Measurements from ENCODE around the gene AADACL3.
"Not testable (repeated sequence)": the region's sequence is repeated elsewhere in the genome, so short reads cannot be mapped to it uniquely, and the experiment has no call there.

Gene AADACL3, protein sequence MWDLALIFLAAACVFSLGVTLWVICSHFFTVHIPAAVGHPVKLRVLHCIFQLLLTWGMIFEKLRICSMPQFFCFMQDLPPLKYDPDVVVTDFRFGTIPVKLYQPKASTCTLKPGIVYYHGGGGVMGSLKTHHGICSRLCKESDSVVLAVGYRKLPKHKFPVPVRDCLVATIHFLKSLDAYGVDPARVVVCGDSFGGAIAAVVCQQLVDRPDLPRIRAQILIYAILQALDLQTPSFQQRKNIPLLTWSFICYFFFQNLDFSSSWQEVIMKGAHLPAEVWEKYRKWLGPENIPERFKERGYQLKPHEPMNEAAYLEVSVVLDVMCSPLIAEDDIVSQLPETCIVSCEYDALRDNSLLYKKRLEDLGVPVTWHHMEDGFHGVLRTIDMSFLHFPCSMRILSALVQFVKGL

GRCh38 chr1:12715896-12716437 lies at the start of gene AADACL3:
TSS of gene AADACL3 (plus strand) at chr1:12716110. CDS start at chr1:12716177, 67 bp downstream.
- DNase-seq, result no peak

GRCh38 chr1:12666141-12666735 lies 49.7 kb upstream of the AADACL3 start:
- no peak for DNase-seq

GRCh38 chr1:12669529-12670068 lies 46.3 kb upstream of the AADACL3 start:
- DNase-seq, result no peak

DNA sequence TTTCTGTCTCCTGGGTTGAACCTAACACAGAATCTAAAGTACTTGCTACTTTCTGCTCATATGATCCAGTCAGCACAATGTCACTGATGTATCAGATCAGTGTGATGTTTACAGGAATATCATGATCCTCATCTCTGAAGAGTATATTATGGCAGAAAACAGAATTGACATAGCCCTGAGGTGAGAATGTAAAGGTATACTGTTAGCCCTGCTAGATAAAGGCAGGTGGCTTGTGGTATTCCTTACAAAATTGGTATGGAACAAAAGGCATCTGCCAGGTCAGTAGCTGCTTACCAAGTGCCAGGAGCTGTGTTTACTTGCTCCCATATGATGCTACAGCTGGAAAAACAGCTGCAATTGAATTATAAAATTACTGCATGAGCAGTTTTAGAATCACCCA lies 41.6 kb upstream of the AADACL3 start:
- no peak for DNase-seq

- DNase-seq, result not testable (repeated sequence)
Measured at GRCh38 chr1:12676122-12676521, 39.8 kb upstream of the AADACL3 start.

DNA sequence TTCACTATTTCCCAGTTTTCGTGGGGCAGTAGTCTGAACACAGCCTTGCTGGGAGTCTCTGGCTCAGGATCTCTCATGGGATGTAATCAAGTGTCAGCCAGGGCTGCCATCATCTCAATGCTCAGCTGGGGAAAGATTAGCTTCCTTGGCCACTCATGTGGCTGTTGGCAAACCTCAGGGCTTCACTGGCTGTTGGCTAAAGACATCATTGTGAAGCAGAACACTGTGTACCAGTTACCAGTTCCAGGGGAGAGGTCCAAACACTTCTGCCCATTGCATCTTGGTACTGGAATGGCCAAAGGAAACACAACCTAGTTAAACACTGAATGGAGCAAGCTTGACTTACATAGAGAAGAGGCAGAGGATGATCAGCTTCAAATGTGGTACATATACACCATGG lies 38.3 kb upstream of the AADACL3 start:
- no peak for DNase-seq

DNA sequence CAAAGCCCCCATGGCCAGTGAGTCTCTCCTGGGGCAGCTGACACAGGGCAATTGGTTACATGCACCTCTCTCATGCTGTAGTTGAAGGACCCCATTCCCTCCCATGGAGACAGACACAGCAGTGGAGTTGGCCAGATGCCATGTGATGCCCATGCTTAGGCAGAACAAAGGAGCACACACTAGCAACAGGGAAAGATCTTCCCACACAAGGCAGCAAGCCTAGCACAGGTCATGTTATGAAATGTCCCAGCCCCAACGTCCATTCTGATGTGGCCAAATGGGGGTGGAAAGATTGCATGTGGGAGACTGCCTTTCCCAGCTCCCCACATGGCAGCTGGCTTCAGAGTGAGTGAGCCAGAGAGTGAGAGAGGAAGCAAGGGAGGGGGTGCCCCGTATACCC lies 37.6 kb upstream of the AADACL3 start:
- no peak for DNase-seq

DNA sequence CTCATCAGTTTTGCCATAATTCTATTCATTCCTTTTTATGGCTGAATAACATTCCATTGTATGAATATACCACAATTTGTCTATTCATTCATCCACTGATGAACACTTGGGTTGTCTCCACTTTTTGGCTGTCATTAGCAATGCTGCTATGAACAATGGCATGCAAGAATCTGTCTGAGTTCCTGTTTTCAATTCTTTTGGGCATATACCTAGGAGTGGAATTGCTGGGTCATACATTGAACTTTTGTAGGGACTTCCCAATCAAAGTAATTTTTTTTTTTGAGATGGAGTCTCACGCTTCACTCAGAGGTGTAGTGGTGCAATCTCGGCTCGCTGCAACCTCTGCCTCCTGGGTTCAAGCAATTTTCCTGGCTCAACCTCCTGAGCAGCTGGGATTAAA lies 37.1 kb upstream of the AADACL3 start:
- DNase-seq, result no peak

GRCh38 chr1:12690156-12690555 lies 25.8 kb upstream of the AADACL3 start:
- no peak for DNase-seq

DNA sequence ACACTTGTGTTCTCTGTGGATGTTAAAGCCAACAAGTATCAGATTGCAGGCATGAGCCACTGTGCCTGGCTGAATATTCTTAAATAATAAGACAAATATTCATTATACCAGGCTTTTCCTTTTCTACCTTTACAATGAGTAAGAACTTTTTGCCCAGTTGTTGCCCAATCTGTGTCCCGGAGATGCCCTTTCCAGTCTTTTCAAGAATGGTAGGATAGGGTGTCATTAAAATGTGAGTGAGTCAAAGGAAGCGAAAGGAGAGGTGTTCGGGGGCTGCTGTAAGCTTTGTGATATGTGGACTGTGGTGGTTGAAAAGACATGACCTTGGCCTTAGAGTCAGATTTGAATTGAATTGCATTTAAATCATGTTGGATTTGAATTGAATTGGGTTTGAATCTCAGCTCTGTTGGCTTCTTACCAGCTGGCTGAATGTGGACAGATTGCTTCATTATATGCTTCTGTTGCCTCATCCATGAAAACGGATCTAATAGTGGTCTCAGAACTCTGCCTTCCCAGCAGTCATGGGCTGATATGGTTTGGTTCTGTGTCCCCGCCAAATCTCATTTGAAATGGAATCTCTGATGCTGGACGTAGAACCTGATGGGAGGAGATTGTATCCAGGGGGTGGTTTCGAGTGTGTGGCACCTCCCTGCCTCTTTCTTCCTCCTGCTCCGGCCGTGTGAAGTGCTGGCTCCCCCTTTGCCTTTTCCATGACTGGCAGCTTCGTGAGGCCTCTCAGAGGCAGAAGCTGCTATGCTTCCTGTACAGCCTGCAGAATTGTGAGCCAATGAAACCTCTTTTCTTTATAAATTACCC lies 22.7 kb upstream of the AADACL3 start:
- no peak for DNase-seq

GRCh38 chr1:12696658-12697057 lies 19.3 kb upstream of the AADACL3 start:
- DNase-seq, result no peak

DNA sequence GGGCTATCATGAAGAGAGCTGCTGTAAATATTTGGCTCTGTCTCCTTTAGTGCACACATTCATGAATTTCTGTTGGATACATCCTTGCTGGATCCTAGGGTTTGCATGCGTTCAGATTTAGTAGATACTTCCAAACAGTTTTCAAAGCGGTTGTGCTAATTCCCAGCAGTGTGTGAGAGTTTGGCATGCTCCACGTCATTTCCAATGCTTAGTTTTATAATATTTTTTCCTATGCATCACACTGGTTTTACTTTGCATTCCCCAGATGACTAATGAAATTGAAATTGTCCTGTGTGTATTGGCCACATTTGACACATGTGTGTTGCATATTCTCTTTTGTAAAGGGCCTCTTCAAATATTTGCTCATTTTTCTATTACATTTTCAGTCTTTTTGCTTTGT lies 18.5 kb upstream of the AADACL3 start:
- DNase-seq, result no peak

- DNase-seq, result no peak
Measured at GRCh38 chr1:12703821-12704451, 12.0 kb upstream of the AADACL3 start.

- DNase-seq, result no peak
Measured at GRCh38 chr1:12706061-12706460, 9.8 kb upstream of the AADACL3 start.

DNA sequence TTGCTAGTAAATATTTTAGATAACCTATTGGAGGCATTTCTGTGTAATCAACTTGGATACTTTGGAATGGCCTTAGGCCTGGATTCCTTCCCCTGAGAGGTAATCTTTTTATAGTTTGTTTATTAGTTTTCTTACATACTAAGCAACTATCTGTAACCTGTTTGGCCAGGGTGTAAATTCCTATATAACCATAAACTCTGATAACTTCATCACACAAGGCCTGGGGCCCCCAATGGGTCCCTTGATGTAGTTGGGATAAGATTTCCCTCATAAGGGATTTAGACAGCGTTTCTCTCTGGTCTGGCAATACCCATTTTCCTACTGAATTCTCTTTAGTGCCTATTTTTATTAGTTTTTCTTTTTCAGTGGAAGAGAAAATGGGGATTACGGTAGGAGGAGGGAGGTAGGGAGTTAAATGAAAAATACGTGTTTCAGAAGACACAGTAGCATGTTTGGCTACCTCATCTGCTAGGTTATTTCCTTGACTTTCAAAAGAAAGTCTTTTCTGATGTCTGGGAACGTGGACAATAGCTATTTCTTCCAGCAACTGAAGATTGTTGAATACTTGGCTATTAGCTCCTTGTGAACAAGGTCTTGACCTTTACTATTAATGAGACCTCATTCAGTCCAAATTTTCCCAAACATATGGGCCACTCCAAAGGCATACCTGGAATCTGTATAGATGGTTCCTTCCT lies 7.4 kb upstream of the AADACL3 start:
- DNase-seq, result no peak

DNA sequence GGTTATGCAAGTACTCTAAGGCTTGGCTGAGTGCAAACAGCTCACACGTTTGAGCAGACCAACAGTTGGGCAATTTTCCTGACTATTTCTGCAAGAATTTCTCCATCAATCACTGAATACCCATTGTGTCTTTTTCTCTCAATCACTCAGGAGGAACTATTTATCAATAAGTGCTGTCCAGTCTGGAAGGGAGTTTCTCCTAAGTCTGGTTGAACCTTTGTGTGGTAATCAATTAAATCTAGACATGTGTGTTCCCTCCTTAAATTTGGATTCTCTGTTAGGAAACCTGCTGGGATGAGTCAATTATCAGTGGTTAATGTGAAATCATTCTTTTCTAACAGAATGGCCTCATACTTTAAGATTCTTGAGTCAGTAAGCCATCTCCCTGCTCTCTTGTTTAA lies 6.8 kb upstream of the AADACL3 start:
- no peak for DNase-seq

DNA sequence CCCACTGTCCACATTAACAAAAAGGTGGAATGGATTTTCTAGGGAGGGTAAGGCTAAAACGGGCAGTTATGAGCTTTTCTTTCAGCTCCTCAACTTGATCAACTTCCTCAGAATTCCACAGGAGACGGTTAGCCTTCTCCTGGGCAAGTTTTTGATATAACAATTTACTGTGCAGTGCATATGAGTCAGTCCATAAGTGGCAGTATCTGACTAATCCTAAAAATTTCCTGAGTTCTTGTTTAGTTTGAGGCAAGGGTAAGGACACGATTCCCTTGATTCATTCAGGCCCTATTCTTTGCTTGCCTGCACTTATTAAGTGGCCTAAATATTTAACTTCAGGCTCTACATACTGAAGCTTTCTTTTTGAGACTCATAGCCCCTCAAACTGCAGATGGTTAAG lies 6.2 kb upstream of the AADACL3 start:
- DNase-seq, result no peak

DNA sequence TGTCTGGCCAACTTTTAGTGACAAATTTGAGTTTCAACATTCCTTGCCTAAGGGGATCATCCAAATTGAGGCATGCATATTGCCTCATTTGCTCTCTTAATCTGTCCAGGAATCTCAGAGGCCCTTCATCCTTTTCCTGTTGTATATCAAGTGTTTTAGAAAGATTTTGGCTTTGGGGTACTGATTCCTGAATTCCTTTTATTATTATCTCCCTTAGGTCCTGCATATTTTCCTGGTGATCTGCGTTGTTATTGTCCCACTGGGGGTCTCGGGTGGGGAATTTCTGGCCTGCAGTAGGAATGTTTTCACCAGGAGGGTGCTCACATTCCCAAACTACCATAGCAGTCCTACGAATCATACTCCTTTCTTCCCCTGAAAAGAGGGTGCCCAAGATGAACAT lies 4.4 kb upstream of the AADACL3 start:
- DNase-seq, result no peak

GRCh38 chr1:12712076-12712475 lies 3.8 kb upstream of the AADACL3 start:
- DNase-seq, result no peak

GRCh38 chr1:12712929-12713328 lies 3.0 kb upstream of the AADACL3 start:
- DNase-seq, result no peak

GRCh38 chr1:12713651-12714050 lies 2.3 kb upstream of the AADACL3 start:
- not testable (repeated sequence) for DNase-seq

Measured in NCI-H446 treated with DMSO at 0.1 percent for 48 hours (cell line).